ENCODE results near the gene CRLF1.

DNA sequence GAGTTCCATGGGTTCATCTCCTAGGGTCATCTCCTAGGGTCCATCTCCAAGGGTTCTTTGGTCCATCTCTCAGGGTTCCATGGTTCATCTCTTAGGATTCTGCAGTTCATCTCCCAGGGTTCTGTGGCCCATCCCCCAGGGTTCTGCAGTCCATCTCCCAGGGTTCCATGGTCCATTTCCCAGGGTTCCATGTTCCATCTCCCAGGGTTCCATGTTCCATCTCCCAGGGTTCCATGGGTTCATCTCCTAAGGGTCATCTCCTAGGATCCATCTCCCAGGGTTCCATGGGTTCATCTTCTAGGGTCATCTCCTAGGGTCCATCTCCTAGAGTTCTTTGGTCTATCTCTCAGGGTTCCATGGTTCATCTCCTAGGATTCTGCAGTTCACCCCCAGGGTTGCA, 11.0 kb upstream of the CRLF1 start:
- TF ChIP-seq POLR2AphosphoS5 (IDR thresholded peaks at IDR 0.05; ENCODE audit: low read depth, low read length) (no peak), POLR2A (IDR thresholded peaks at IDR 0.05; ENCODE audit: low read depth, low read length) (no peak), POU2F2 (IDR thresholded peaks at IDR 0.05; ENCODE audit: low read depth, low read length) (no peak), SPI1 (IDR thresholded peaks at IDR 0.05; ENCODE audit: low read depth, low read length) (no peak)

All from GM12891 (cell line).